Measurements from ENCODE around the gene DMRT3. TPM values are rescaled to one million over a fixed set of nuclear protein-coding genes. Genes with fewer than 3 reads are reported as not detected.

DMRT3 gene, protein sequence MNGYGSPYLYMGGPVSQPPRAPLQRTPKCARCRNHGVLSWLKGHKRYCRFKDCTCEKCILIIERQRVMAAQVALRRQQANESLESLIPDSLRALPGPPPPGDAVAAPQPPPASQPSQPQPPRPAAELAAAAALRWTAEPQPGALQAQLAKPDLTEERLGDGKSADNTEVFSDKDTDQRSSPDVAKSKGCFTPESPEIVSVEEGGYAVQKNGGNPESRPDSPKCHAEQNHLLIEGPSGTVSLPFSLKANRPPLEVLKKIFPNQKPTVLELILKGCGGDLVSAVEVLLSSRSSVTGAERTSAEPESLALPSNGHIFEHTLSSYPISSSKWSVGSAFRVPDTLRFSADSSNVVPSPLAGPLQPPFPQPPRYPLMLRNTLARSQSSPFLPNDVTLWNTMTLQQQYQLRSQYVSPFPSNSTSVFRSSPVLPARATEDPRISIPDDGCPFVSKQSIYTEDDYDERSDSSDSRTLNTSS
- not detected for total RNA-seq

DNA sequence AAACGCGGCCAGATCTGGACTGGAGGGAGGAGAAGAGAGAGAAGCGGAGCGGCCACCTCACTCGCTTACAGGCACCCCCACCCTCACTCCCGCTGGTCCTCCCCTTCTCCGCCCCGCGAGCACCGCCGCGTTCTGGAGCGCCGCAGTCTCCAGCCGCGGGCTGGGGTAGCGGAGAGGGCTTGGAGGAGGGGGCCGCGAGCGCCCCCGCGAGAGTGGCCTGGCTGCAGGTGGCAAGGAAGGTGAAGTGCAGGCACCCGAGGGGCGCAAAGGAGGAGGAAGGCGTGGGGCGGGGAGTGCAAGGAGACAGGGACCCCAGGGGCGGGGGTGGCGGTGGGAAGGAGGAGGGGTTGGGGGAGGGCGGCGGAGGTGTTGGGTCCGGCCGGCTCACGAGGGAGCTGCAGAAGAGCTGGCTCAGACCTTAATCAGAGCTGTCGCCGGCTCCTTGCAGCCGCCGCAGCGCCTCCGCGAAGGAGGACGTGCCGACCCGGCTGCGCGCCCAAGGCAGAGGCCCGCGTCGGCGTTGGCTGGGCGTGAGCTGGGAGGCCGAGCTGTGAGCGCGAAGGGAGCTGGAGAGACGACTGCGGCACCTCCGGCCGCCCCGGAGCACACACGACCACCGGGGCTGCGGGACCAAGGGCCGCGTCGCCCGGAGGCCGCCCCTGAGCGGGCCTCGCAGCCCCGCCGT, at the start of gene DMRT3:
DMRT3 (plus strand) TSS at position 398 of the 685 bp plus-strand sequence. CDS start 347 bp downstream, outside the sequence.
- DNase-seq: no peak

DNA sequence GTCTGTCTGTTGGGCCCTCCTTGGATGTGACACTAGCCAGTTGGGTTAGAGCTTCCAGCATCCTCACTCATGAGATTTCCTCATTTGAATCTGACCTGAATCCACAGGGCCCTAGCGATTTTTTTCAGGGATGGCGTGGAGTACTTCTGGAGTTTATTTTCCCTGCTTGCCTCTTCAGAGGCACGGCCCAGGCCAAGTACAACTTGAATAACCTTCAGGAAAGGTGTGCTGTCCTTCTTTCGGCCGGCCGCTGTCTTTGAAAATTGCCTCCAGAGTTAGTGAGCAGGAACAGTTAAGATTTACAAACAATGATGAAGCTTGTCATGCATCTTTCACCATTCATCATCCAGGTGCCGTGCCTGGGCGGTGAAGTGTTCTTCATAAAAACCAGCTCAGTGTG, 49.5 kb upstream of the DMRT3 start:
- Mint-ChIP-seq H3K36me3 (ENCODE audit: low read depth) (no peaks in the 10 kb centered on the region), H3K4me3 (no peak overlapping the region), H3K27me3 (peaks cover 8% of the 10 kb centered on the region), H3K4me1 (ENCODE audit: low read depth) (no peaks in the 10 kb centered on the region), H3K9me3 (no peaks in the 10 kb centered on the region), H3K27ac (no peak overlapping the region)
- ATAC-seq (no peak), DNase-seq (no peak)
- TF ChIP-seq, protein P1, sequence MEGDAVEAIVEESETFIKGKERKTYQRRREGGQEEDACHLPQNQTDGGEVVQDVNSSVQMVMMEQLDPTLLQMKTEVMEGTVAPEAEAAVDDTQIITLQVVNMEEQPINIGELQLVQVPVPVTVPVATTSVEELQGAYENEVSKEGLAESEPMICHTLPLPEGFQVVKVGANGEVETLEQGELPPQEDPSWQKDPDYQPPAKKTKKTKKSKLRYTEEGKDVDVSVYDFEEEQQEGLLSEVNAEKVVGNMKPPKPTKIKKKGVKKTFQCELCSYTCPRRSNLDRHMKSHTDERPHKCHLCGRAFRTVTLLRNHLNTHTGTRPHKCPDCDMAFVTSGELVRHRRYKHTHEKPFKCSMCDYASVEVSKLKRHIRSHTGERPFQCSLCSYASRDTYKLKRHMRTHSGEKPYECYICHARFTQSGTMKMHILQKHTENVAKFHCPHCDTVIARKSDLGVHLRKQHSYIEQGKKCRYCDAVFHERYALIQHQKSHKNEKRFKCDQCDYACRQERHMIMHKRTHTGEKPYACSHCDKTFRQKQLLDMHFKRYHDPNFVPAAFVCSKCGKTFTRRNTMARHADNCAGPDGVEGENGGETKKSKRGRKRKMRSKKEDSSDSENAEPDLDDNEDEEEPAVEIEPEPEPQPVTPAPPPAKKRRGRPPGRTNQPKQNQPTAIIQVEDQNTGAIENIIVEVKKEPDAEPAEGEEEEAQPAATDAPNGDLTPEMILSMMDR (IDR thresholded peaks at IDR 0.05): no peak
- CTCF ChIA-PET: interaction anchor here (1.0 to 1.9 kb wide), 9 partner anchors 11 to 82 kb away, joined by 3 to 9 read pairs (median 4); no protein-coding TSS in a partner anchor
- intact Hi-C loops (cut with micrococcal nuclease): no loop called here
- POLR2A ChIA-PET: interaction anchor here (1.0 kb wide), 1 partner anchor 33 kb away, joined by 3 read pairs; no protein-coding TSS in a partner anchor

More for the DNA sequence above, at the start of gene DMRT3:
- Mint-ChIP-seq H3K27me3 (peaks cover 70% of the 10 kb centered on the region), H3K4me3 (no peak within 1 kb of the TSS), H3K36me3 (ENCODE audit: low read depth) (no peaks in the 10 kb centered on the region), H3K9me3 (no peaks in the 10 kb centered on the region), H3K27ac (no peak within 1 kb of the TSS), H3K4me1 (ENCODE audit: low read depth) (peaks cover 5% of the 10 kb centered on the region)
- ChIA-PET CTCF (no interaction called here), POLR2A (no interaction called here)
- TF ChIP-seq, protein P1 (IDR thresholded peaks at IDR 0.05): no peak
- intact Hi-C loops (cut with micrococcal nuclease): loop anchor here (10.0 kb wide), 1 partner anchor 132 kb away; the partner anchor contains the start of gene DMRT1
- ATAC-seq: no peak

DNA sequence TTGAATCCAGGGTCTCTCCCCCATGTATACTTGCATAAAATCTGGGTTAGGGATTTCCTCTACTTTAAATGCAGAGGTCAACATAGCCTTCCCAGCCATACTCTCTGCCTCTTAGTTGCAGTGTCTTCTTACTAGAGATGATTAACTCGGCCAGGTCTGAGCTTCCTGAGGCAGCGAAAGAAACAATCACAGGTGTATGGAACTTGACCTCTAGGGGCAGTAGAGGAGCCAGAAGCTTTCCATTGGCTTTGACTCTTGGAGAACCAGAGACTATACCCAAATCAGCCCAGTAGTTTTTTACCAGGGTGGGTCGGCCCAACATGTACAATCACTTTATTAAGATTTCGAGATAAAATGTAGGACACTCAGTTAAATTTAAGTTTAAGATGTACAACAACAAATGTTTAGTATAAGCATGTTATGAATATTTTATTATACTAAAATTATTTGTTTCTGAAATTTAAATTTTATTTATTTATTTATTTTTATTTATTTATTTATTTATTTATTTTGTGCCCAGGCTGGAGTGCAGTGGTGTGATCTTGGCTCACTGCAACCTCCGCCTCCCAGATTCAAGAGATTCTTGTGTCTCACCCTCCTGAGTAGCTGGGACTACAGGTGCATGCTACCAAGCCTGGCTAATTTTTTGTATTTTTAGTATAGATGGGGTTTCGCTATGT, 48.0 kb upstream of the DMRT3 start:
- CTCF ChIA-PET: interaction anchor here (0.7 to 3.3 kb wide), 13 partner anchors 9 to 82 kb away, joined by 3 to 20 read pairs (median 4); no protein-coding TSS in a partner anchor
- no peaks in the 10 kb centered on the region for H3K9me3 Mint-ChIP-seq

DNA sequence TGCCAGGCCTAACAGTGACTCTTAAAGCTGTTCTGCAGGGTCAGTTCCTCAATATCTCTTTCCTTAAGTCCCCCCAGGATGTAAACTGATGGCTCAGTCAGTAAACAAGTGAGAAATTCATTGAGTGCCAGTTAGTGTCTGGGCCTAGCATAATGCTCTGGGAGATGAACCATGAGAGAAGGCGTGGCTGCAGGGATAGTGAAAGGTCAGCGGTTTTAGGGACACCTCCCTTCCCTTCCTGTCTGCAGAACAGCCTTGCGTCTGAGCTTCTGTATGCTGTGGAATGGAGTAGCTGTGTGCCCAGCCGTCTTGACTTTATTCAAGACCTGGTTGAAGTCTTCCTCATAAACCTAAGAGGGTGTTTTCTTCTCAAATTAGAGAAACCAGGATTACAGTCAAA, 46.7 kb upstream of the DMRT3 start:
- peaks cover 15% of the 10 kb centered on the region for H3K27me3 Mint-ChIP-seq
- intact Hi-C loops (cut with micrococcal nuclease): no loop called here
- no peaks in the 10 kb centered on the region for H3K36me3 Mint-ChIP-seq (ENCODE audit: low read depth)
- ChIA-PET CTCF (interaction anchor here (1.2 to 3.3 kb wide), 4 partner anchors 12 to 51 kb away, joined by 3 to 20 read pairs (median 5); no protein-coding TSS in a partner anchor), POLR2A (no interaction called here)
- TF ChIP-seq, protein P1 (IDR thresholded peaks at IDR 0.05): no peak
- H3K4me1 Mint-ChIP-seq (ENCODE audit: low read depth): no peaks in the 10 kb centered on the region
- ATAC-seq (no peak), DNase-seq (no peak)
- no peaks in the 10 kb centered on the region for H3K9me3 Mint-ChIP-seq
- H3K4me3 Mint-ChIP-seq: no peak overlapping the region
- no peak overlapping the region for H3K27ac Mint-ChIP-seq

More for the DNA sequence above, 48.0 kb upstream of the DMRT3 start:
- Mint-ChIP-seq H3K27me3 (peaks cover 7% of the 10 kb centered on the region), H3K4me3 (no peak overlapping the region), H3K27ac (no peak overlapping the region), H3K36me3 (ENCODE audit: low read depth) (no peaks in the 10 kb centered on the region), H3K4me1 (ENCODE audit: low read depth) (no peaks in the 10 kb centered on the region)
- DNase-seq: peak; percentile 14
- ATAC-seq: no peak
- TF ChIP-seq, protein P1 (IDR thresholded peaks at IDR 0.05): peak; percentile 57
- intact Hi-C loops (cut with micrococcal nuclease): no loop called here
- POLR2A ChIA-PET: interaction anchor here (0.8 kb wide), 1 partner anchor 13 kb away, joined by 3 read pairs; no protein-coding TSS in a partner anchor
